ENCODE data around the gene AFF3. TPM values are rescaled to one million over a fixed set of nuclear protein-coding genes. Genes with fewer than 3 reads are reported as not detected.

AFF3 gene
- total and polyA plus RNA-seq, 2 of the 8 experiments (the other 6 are each of a cell fraction or from before 2014, with no cell fraction given) = 0.27 to 3.0 TPM

DNA sequence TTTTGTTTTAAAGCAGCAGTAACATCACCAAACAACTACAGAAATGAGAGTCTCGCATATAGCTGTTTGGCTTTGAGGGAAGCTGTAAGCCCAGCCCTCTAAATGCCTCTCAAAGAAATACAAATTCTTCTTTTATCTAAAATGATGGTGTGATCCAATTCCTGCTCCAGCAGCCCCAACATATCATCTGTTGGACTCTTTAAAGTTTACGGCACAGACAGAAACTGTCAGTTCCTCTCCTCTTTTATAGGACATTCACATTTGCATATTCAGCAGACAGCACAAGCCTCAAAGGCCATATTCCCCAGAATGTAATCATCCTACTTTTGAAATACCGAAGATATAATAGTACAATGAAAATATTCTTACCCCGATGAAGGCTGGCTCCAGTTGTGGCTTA lies 435.7 kb downstream of the AFF3 start (continued):
- no peak for TF ChIP-seq BACH1 (IDR thresholded peaks at IDR 0.05; ENCODE audit: low read length)
